Measurements from ENCODE around the gene SSBP3. TPM values are rescaled to one million over a fixed set of nuclear protein-coding genes. Genes with fewer than 3 reads are reported as not detected.
A peak's percentile ranks its signal among the peaks of the same experiment; 100 is the strongest.

Gene SSBP3
- total and polyA plus RNA-seq, 2 experiments from 2014 or later = 47.4 to 68.6 TPM

DNA sequence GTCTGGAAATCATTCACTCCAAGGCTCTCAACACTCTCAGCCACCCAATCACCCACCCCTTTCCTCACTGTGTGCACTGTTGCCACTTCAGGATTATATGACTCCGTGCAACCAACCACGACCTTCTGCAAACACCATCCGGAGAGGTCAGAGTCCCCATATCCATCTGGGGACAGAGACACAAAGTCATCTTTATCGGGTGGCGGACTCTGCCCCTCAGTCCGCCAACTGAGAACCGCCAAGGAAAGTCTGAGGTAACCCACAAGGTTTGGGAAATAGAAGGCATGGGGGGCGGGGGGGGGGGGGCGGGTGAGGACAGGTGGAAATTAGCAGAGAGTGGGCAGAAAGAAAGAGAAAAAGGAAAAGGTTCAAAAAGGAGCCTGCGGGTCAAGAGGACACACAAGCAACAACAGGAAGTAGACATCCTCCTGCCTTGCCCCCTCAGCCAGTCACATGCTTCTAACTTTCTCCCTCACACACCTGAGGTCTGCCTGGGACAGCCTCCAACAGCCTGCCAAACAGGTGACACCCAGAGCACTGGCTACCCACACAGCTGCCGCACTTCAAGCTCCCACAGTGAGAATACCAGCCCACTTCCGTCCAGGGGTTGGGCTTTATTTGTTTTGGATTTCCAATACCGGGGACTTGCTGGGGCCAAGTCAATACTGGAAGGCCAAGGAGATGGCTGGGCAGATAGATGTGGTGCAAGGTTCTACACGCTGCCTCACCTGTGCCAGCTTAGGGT is 58.1 kb downstream of the SSBP3 start:
- Histone ChIP-seq H3F3A (replicated peaks; ENCODE audit: low read depth) (peaks cover 11% of the 10 kb centered on the region; the same call in 1 of the 2 replicates), H3K27me3 (ENCODE audit: insufficient read depth) (no peaks in the 10 kb centered on the region), H2AFZ (no peak overlapping the region), H3K27ac (ENCODE audit: low read depth) (no peak overlapping the region), H3K9me2 (ENCODE audit: insufficient read depth) (0 out of 2 replicates have a peak, but pooled peaks cover 3% of the 10 kb centered on the region), H3K4me3 (no peak overlapping the region), H3K4me2 (no peak overlapping the region), H3K36me3 (ENCODE audit: insufficient read depth) (no peaks in the 10 kb centered on the region), H4K20me1 (replicated peaks; ENCODE audit: insufficient read depth) (peaks cover 55% of the 10 kb centered on the region), H3K4me1 (ENCODE audit: insufficient read depth) (peaks cover 58% of the 10 kb centered on the region), H3K79me2 (replicated peaks; ENCODE audit: insufficient read depth) (peaks cover 98% of the 10 kb centered on the region)
- peaks cover 7% of the 10 kb centered on the region for H3K27me3 Mint-ChIP-seq (ENCODE audit: insufficient read depth, low read depth, poor library complexity)
- H3K9me3 Mint-ChIP-seq = no peaks in the 10 kb centered on the region
- H3K36me3 Mint-ChIP-seq (ENCODE audit: low read depth) = peaks cover 19% of the 10 kb centered on the region; the same call in 2 of the 3 replicates
- ATAC-seq (peak; percentile 10; the same call in 1 of the 3 replicates), DNase-seq (ENCODE audit: low spot score) (no peak)
- no peak overlapping the region for H3K4me3 Mint-ChIP-seq
- no peak for TF ChIP-seq EZH2phosphoT487 (IDR thresholded peaks at IDR 0.05; ENCODE audit: unreplicated experiment)
- TF ChIP-seq, protein P1, sequence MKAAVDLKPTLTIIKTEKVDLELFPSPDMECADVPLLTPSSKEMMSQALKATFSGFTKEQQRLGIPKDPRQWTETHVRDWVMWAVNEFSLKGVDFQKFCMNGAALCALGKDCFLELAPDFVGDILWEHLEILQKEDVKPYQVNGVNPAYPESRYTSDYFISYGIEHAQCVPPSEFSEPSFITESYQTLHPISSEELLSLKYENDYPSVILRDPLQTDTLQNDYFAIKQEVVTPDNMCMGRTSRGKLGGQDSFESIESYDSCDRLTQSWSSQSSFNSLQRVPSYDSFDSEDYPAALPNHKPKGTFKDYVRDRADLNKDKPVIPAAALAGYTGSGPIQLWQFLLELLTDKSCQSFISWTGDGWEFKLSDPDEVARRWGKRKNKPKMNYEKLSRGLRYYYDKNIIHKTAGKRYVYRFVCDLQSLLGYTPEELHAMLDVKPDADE (IDR thresholded peaks at IDR 0.05) = no peak
- H3K27ac Mint-ChIP-seq = no peak overlapping the region
- peaks cover 74% of the 10 kb centered on the region for H3K4me1 Mint-ChIP-seq

DNA sequence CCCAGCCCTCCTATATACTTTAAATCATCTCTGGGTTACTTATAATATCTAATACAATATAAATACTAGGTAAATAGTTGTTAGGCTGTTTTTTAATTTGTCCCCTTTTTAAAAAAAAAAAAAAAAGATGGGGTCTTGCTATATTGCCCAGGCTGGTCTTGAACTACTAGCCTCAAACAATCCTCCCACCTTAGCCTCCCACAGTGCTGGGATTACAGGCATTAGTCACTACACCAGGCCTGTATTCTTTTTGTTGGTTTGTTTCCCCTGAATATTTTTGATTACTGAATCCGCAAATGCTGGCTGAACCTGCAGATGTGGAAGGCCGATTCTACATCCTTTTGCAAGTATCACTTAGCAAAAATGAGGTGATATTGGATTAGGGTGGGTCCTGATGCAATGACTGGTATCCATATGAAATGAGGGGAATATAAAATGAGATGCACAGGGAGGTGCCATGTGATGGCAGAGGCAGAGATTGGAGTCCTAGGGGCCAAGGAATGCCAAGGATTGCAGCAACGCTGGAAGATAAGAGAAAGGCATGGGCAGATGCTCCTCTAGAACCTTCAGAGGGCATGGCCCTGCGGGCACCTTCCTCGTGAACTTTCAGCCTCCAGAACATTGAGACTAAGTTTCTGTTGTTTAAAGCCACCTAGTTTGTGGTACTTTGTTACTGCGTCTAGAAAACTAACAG is 58.8 kb downstream of the SSBP3 start:
- Mint-ChIP-seq H3K27me3 (ENCODE audit: insufficient read depth, low read depth, poor library complexity) (peaks cover 11% of the 10 kb centered on the region), H3K4me1 (peaks cover 74% of the 10 kb centered on the region), H3K27ac (no peak overlapping the region), H3K9me3 (no peaks in the 10 kb centered on the region), H3K36me3 (ENCODE audit: low read depth) (peaks cover 16% of the 10 kb centered on the region; the same call in 2 of the 3 replicates), H3K4me3 (no peak overlapping the region)
- Histone ChIP-seq H3K9me2 (ENCODE audit: insufficient read depth) (0 out of 2 replicates have a peak, but pooled peaks cover 3% of the 10 kb centered on the region), H3F3A (replicated peaks; ENCODE audit: low read depth) (peaks cover 11% of the 10 kb centered on the region; the same call in 1 of the 2 replicates), H3K27me3 (ENCODE audit: insufficient read depth) (no peaks in the 10 kb centered on the region), H3K4me1 (ENCODE audit: insufficient read depth) (peaks cover 58% of the 10 kb centered on the region), H3K27ac (ENCODE audit: low read depth) (no peak overlapping the region), H3K36me3 (ENCODE audit: insufficient read depth) (no peaks in the 10 kb centered on the region), H3K4me3 (no peak overlapping the region), H3K79me2 (replicated peaks; ENCODE audit: insufficient read depth) (peaks cover 98% of the 10 kb centered on the region), H4K20me1 (replicated peaks; ENCODE audit: insufficient read depth) (peaks cover 53% of the 10 kb centered on the region), H2AFZ (no peak overlapping the region), H3K4me2 (no peak overlapping the region)
- DNase-seq (ENCODE audit: low spot score) (no peak), ATAC-seq (no peak)
- no peak for TF ChIP-seq ZNF114 (CRISPR knock-in tag; IDR thresholded peaks at IDR 0.05)
- TF ChIP-seq, protein P2, sequence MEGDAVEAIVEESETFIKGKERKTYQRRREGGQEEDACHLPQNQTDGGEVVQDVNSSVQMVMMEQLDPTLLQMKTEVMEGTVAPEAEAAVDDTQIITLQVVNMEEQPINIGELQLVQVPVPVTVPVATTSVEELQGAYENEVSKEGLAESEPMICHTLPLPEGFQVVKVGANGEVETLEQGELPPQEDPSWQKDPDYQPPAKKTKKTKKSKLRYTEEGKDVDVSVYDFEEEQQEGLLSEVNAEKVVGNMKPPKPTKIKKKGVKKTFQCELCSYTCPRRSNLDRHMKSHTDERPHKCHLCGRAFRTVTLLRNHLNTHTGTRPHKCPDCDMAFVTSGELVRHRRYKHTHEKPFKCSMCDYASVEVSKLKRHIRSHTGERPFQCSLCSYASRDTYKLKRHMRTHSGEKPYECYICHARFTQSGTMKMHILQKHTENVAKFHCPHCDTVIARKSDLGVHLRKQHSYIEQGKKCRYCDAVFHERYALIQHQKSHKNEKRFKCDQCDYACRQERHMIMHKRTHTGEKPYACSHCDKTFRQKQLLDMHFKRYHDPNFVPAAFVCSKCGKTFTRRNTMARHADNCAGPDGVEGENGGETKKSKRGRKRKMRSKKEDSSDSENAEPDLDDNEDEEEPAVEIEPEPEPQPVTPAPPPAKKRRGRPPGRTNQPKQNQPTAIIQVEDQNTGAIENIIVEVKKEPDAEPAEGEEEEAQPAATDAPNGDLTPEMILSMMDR (conservative IDR thresholded peaks at IDR 0.05; ENCODE audit: low read depth in 2 of 2) = no peak
- TF ChIP-seq, protein P3, sequence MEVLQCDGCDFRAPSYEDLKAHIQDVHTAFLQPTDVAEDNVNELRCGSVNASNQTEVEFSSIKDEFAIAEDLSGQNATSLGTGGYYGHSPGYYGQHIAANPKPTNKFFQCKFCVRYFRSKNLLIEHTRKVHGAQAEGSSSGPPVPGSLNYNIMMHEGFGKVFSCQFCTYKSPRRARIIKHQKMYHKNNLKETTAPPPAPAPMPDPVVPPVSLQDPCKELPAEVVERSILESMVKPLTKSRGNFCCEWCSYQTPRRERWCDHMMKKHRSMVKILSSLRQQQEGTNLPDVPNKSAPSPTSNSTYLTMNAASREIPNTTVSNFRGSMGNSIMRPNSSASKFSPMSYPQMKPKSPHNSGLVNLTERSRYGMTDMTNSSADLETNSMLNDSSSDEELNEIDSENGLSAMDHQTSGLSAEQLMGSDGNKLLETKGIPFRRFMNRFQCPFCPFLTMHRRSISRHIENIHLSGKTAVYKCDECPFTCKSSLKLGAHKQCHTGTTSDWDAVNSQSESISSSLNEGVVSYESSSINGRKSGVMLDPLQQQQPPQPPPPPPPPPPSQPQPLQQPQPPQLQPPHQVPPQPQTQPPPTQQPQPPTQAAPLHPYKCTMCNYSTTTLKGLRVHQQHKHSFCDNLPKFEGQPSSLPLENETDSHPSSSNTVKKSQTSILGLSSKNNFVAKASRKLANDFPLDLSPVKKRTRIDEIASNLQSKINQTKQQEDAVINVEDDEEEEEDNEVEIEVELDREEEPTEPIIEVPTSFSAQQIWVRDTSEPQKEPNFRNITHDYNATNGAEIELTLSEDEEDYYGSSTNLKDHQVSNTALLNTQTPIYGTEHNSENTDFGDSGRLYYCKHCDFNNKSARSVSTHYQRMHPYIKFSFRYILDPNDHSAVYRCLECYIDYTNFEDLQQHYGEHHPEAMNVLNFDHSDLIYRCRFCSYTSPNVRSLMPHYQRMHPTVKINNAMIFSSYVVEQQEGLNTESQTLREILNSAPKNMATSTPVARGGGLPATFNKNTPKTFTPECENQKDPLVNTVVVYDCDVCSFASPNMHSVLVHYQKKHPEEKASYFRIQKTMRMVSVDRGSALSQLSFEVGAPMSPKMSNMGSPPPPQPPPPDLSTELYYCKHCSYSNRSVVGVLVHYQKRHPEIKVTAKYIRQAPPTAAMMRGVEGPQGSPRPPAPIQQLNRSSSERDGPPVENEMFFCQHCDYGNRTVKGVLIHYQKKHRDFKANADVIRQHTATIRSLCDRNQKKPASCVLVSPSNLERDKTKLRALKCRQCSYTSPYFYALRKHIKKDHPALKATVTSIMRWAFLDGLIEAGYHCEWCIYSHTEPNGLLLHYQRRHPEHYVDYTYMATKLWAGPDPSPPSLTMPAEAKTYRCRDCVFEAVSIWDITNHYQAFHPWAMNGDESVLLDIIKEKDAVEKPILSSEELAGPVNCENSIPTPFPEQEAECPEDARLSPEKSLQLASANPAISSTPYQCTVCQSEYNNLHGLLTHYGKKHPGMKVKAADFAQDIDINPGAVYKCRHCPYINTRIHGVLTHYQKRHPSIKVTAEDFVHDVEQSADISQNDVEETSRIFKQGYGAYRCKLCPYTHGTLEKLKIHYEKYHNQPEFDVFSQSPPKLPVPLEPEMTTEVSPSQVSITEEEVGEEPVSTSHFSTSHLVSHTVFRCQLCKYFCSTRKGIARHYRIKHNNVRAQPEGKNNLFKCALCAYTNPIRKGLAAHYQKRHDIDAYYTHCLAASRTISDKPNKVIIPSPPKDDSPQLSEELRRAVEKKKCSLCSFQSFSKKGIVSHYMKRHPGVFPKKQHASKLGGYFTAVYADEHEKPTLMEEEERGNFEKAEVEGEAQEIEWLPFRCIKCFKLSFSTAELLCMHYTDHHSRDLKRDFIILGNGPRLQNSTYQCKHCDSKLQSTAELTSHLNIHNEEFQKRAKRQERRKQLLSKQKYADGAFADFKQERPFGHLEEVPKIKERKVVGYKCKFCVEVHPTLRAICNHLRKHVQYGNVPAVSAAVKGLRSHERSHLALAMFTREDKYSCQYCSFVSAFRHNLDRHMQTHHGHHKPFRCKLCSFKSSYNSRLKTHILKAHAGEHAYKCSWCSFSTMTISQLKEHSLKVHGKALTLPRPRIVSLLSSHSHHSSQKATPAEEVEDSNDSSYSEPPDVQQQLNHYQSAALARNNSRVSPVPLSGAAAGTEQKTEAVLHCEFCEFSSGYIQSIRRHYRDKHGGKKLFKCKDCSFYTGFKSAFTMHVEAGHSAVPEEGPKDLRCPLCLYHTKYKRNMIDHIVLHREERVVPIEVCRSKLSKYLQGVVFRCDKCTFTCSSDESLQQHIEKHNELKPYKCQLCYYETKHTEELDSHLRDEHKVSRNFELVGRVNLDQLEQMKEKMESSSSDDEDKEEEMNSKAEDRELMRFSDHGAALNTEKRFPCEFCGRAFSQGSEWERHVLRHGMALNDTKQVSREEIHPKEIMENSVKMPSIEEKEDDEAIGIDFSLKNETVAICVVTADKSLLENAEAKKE (CRISPR knock-in tag; IDR thresholded peaks at IDR 0.05) = no peak
- TF ChIP-seq EZH2 (IDR thresholded peaks at IDR 0.05; ENCODE audit: low read depth, unreplicated experiment) = no peak
- TF ChIP-seq, protein P1 (IDR thresholded peaks at IDR 0.05) = no peak
- TF ChIP-seq ZNF331 (CRISPR knock-in tag; IDR thresholded peaks at IDR 0.05; ENCODE audit: low read depth) = no peak
- TF ChIP-seq POLR2AphosphoS5 (IDR thresholded peaks at IDR 0.05; ENCODE audit: low read depth) = no peak
- no peak for TF ChIP-seq CREB1 (CRISPR knock-in tag; IDR thresholded peaks at IDR 0.05; ENCODE audit: low read depth)
